ENCODE measurements around the gene LMAN2.
"Not testable (repeated sequence)": the region's sequence is repeated elsewhere in the genome, so short reads cannot be mapped to it uniquely, and the experiment has no call there.

LMAN2 gene

GRCh38 chr5:177306103-177306640, 45.3 kb downstream of the LMAN2 start:
- DNase-seq (ENCODE audit: low spot score), result not testable (repeated sequence)

DNA sequence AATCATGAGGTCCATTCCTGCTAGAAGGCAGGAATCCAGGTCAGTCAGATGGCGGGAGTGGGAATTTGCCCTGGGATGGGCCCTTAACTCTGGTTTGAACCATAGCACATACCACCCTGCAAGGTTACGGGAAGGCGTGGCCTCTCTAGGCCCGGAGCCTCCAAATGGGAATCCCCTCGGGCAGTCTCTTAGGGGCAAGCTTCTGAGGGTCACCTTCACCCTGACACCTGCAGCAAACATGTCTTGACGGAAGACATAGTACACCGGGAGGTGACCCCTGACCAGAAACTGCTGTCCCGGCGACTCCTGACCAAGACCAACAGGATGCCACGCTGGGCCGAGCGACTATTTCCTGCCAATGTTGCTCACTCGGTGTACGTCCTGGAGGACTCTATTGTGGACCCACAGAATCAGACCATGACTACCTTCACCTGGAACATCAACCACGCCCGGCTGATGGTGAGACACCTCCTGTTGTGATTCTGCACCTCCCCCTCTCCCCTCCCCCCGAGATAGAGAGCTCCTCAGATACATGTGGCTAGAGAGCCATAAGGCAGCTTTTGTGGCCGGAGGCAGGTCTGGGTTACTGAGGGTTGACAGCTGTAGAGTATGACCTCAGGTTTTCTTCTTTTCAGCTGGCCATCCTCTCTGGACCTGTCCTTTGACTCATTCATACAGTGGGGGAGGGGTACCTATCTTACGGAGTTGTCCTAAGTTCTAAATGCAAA, 46.9 kb downstream of the LMAN2 start:
- peak; percentile 32 for DNase-seq (ENCODE audit: low spot score)

- no peak for DNase-seq (ENCODE audit: low spot score)
These were observed 47.5 kb downstream of the LMAN2 start for GRCh38 chr5:177303925-177304391.

GRCh38 chr5:177303121-177303924, 48.1 kb downstream of the LMAN2 start, which contains the start of the genes PRELID1 and RAB24:
PRELID1 (plus strand) TSS chr5:177303799; CDS start chr5:177303986, 187 bp downstream.
RAB24 (minus strand) TSS chr5:177303719; CDS start chr5:177303288, 431 bp downstream.
- DNase-seq (ENCODE audit: low spot score), result peak; percentile 97

DNA sequence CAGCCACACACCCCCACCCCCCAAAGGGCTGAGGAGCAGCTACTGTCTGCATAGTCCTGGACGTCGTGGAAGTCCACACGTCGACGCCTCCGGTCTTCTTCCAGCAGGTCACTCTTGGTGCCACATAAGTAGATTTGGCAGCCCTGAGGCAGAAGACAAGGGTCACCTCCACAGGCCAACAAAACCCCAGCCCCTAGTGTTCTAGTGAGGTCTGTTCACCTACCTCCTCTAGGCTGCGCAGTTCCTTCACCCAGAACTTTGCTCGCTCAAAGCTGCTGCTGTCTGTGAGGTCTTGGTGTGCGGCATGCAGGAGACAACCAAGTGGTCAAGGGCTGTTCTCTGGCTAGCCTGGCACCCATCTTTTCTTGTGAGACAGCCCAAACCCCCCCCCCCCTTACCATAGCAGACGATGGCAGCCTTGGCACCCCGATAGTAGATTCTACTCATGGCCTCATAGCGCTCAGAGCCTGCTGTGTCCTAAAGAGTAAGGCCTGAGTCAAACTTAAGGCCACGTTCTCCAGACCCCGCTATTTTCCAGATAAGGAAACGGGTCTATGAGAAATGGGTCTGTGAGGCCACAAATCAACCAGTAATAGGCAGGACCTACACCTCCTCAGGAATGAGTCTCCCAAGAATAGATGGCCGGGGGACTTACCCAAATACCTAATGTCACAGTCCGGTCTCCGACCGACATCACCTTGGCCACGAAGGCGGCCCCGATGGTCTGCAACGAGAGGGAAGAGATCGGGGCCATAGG, 48.9 kb downstream of the LMAN2 start:
- peak; percentile 58 for DNase-seq (ENCODE audit: low spot score)

DNA sequence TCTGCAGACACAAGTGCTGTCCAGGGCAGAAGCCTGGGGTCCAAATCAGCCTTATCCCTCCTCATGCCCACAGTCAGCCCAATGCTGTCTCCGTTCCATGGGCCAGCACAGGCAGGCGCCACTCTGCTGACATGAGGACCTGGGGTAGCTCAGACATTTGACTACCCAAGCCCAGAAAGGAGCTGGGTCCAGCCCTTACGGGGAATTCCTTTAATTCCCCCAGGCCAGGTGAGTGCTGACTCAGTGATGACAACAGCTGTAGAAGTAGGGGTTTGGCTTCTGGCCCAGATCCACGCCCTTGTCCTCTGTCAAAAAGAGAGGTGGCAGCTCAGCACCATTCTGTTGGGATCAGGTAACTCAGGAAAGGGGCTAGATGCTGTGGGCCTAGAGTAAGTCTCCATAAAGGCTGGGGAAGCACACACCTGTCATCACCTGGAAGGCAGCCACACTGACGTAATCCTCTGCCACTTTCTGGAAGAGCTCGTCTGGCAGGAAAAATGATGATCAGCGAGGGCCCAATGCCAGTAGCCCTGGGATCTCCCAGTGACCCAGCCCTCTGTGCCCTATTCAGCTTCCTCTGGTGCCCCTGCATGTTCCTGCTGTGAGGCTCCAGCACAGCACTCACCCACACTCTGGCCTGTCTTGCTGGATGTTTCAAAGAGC, 49.8 kb downstream of the LMAN2 start:
- no peak for DNase-seq (ENCODE audit: low spot score)

GRCh38 chr5:177300951-177301350, 50.5 kb downstream of the LMAN2 start:
- no peak for DNase-seq (ENCODE audit: low spot score)

- peak; percentile 55 for DNase-seq (ENCODE audit: low spot score)
These were observed 51.1 kb downstream of the LMAN2 start for GRCh38 chr5:177300236-177300880.

GRCh38 chr5:177299697-177300096, 51.8 kb downstream of the LMAN2 start:
- DNase-seq (ENCODE audit: low spot score), result no peak

GRCh38 chr5:177297922-177298321, 53.5 kb downstream of the LMAN2 start:
- no peak for DNase-seq (ENCODE audit: low spot score)

DNA sequence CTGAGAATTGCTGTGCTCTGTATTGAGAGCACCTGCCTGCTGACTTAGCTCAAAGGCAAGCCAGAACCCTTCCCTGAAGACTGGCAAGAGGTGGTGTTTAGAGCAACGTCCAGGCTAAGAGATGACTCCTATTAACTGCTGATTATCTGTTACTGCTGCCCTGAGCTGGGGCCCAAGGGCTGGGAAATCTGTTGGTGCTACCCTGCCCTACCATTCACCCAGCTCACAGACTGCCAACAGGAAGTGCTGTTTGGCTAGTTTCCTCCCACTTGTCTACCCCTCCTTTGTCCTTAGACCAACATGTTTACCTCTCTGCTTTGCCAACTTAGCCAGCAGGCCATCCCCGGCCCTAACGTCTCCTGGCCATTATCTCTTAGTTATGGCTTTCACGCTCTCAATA, 54.9 kb downstream of the LMAN2 start:
- no peak for DNase-seq (ENCODE audit: low spot score)

DNA sequence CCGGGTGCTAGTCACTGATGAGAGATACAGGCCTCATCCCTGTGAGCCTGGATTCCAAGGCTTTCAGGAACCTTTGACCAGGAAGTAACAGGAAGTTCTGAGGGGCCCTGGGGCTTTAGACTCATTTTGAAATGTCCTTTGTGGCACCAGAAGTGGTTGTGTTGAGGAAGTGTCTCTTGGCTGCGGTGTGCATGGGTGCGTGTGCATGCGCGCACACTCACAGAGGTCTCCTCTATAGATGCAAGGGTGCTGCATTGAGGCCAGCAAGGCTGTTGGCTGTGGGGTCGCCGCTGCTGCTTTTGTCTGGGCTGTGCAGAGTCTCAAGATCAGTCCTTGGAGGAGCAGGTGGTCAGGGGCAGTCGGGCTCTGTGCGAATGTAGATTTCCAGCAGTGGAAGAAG, 55.5 kb downstream of the LMAN2 start:
- DNase-seq (ENCODE audit: low spot score), result no peak

GRCh38 chr5:177294632-177295031, 56.8 kb downstream of the LMAN2 start:
- DNase-seq (ENCODE audit: low spot score), result no peak

- no peak for DNase-seq (ENCODE audit: low spot score)
These were observed 57.5 kb downstream of the LMAN2 start for GRCh38 chr5:177293819-177294581.

DNA sequence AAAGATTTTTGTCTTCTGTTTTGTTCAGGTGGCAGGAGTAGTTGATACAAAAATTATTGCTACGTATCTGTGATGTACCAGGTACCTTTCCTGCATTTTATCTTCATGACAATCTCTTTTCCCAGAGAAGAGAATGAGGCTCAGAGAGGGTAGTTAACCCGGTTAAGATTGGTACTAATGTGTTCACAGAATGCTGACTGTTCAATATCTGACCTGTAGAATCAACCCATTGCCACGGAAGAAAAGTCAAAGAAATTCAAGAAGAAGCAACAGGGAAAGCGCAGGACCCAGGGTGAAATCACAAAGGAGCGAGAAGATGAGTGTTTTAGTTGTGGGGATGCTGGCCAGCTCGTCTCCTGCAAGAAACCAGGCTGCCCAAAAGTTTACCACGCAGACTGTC, 59.7 kb downstream of the LMAN2 start:
- no peak for DNase-seq (ENCODE audit: low spot score)

GRCh38 chr5:177290816-177291596, 60.5 kb downstream of the LMAN2 start:
- no peak for DNase-seq (ENCODE audit: low spot score)

GRCh38 chr5:177288191-177288590, 63.3 kb downstream of the LMAN2 start:
- DNase-seq (ENCODE audit: low spot score), result no peak

Measured in GM03348 (cell line).